ENCODE measurements around the gene ACY1. TPM values are rescaled to one million over a fixed set of nuclear protein-coding genes. Genes with fewer than 3 reads are reported as not detected.
"Not testable (repeated sequence)": the region's sequence is repeated elsewhere in the genome, so short reads cannot be mapped to it uniquely, and the experiment has no call there.

Gene ACY1
- total RNA-seq, 2 experiments from 2014 or later: 15.8 to 17.1 TPM

DNA sequence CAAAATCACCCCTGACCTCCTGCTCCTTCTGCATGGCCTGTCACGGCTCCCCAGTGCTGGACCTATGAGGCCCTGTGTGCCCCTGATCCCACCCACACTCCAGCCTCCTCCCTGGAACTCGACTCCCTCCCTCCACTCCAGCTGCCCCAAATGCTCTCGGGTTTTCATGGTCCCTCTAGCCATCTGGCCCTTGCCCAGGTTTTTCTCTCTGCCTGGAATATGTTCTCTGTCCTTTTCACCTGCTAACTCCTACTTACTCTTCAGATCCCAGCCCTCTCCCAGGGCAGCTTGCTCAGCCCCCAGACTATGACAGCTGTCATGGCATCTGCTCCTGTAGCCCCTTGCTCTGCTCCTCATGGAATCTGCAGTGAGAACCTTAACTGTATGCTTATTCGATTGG lies 42.7 kb downstream of the ACY1 start:
- no peak overlapping the region for H3K4me3 Mint-ChIP-seq
- no peak overlapping the region for H3K27ac Mint-ChIP-seq
- POLR2A ChIA-PET: no interaction called here
- H3K4me1 Mint-ChIP-seq: peaks cover 2% of the 10 kb centered on the region
- no peaks in the 10 kb centered on the region for H3K36me3 Mint-ChIP-seq
- no peaks in the 10 kb centered on the region for H3K27me3 Mint-ChIP-seq
- ATAC-seq (ENCODE audit: low read depth) (no peak), DNase-seq (no peak)
- H3K9me3 Mint-ChIP-seq: no peaks in the 10 kb centered on the region

DNA sequence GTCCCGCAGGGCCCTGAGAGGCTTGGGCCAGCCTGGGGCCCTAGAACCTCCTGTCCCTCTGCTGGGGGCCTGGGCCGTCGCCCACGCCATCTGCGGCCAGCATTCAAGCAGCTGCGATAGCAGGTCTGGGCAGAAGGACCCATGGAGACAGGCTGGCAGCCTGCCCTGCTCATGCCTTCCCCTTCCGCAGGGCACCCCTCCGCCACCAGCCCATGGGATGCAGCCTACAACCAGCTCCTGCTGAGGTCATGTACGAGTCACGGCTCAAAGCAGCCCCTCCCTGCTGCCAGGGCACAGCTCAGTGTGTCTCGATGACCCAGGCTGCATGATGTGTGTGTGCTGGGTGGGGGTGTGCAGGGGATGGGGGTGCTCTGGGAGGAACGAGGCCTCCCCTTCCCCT lies 45.2 kb downstream of the ACY1 start:
- Mint-ChIP-seq H3K9me3 (no peaks in the 10 kb centered on the region), H3K4me1 (peaks cover 2% of the 10 kb centered on the region), H3K4me3 (no peak overlapping the region), H3K36me3 (no peaks in the 10 kb centered on the region), H3K27ac (no peak overlapping the region), H3K27me3 (no peaks in the 10 kb centered on the region)
- ATAC-seq (ENCODE audit: low read depth): no peak
- POLR2A ChIA-PET: no interaction called here
- DNase-seq: no peak

DNA sequence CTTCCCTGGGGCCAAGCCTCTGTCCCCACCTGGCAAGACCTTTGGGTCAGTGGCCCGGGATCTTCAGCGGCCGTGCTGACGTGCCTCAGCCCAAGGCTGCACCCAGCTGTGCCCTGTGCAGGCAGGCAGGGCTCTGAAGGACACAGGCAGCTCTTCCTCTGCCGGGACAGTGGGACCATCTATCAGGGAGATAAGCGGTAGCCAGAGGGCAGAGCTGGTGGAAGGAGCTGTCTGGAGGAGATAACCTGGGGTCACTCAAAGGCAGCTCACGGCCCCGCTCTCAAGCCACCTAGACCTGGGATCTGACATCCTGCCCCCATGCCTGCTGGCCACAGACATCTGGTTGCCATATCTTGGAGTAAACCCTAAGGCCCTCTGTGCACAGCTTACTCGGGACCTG lies 45.7 kb downstream of the ACY1 start:
- no peak overlapping the region for H3K4me3 Mint-ChIP-seq
- no peak overlapping the region for H3K27ac Mint-ChIP-seq
- no peaks in the 10 kb centered on the region for H3K9me3 Mint-ChIP-seq
- no peak for DNase-seq
- ATAC-seq (ENCODE audit: low read depth): no peak
- H3K36me3 Mint-ChIP-seq: no peaks in the 10 kb centered on the region
- POLR2A ChIA-PET: no interaction called here
- no peaks in the 10 kb centered on the region for H3K27me3 Mint-ChIP-seq
- peaks cover 2% of the 10 kb centered on the region for H3K4me1 Mint-ChIP-seq

DNA sequence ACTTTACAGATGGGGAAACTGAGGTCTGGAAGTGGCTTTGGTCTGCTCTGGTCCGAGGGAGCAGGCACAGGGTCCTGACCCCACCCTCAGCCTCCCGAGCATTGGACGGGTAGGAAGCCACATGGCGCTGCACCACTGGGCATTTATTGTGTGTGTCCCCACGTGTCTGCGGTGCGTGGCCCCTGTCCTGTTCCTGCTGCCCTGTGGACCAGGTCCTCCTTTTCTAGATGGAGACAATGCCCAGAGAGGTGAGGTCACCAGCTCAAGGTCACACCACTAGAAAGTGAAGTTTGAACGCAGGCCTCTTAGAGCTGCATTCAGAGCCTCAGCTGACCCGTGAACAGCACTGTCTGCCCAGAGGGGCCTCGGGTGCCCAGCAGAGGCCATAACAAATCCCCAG lies 46.2 kb downstream of the ACY1 start:
- H3K36me3 Mint-ChIP-seq: no peaks in the 10 kb centered on the region
- H3K4me3 Mint-ChIP-seq: no peak overlapping the region
- H3K9me3 Mint-ChIP-seq: no peaks in the 10 kb centered on the region
- no peaks in the 10 kb centered on the region for H3K27me3 Mint-ChIP-seq
- POLR2A ChIA-PET: no interaction called here
- no peak for ATAC-seq (ENCODE audit: low read depth)
- DNase-seq: no peak
- no peak overlapping the region for H3K27ac Mint-ChIP-seq
- no peaks in the 10 kb centered on the region for H3K4me1 Mint-ChIP-seq

DNA sequence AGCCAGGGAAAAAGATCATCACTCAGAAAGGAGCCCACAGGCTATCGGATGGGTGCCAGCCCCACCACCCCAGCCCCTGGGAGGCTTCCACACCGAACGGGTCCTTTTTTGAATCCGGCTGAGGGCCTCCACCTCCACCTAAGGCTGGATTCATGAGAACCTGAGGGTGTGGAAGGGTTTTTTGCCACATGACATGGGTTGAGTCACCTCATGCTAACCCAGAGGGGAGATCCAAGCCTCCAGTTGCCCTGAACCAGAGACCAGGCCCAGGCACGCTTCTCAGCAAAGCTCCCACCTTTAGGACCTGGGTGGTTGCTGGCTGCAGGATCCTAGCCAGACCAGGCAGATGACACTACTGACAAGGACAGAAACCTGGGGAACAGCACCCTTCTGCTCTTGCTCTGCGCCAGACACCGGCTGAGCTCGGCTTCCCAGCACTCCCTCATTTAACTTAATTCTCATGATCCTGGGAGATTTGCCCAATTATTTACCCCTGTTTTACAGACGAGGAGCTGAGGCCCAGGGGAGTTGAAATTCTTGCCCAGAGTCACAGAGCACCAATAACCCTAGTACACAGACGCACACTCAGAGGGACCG lies 47.5 kb downstream of the ACY1 start:
- Mint-ChIP-seq H3K27me3 (no peaks in the 10 kb centered on the region), H3K4me3 (no peak overlapping the region), H3K36me3 (no peaks in the 10 kb centered on the region), H3K9me3 (no peaks in the 10 kb centered on the region), H3K4me1 (no peaks in the 10 kb centered on the region), H3K27ac (no peak overlapping the region)
- no peak for ATAC-seq (ENCODE audit: low read depth)
- no peak for DNase-seq
- POLR2A ChIA-PET: no interaction called here

DNA sequence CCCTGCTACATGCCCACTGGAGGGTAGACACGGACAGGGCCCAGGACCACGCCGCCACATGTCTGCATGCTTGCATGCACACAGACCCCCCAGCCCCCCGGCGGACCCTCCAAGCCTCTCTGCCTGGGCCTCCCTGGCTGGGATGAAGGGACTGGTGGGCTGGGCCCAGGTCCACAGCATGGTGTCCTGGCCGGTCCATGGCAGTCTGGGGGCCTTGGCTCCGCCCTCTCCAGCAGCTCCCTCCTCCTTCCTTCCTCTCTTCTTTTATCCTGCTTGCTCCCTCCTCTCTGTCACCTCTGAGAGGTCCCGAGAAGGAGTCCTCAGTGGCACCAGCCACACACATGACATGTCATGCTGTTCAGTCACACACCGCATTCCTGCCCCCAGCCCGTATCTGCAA lies 48.6 kb downstream of the ACY1 start:
- Mint-ChIP-seq H3K4me3 (no peak overlapping the region), H3K36me3 (no peaks in the 10 kb centered on the region), H3K27ac (no peak overlapping the region), H3K4me1 (no peaks in the 10 kb centered on the region), H3K9me3 (no peaks in the 10 kb centered on the region), H3K27me3 (no peaks in the 10 kb centered on the region)
- DNase-seq: no peak
- ATAC-seq (ENCODE audit: low read depth): no peak
- POLR2A ChIA-PET: no interaction called here

DNA sequence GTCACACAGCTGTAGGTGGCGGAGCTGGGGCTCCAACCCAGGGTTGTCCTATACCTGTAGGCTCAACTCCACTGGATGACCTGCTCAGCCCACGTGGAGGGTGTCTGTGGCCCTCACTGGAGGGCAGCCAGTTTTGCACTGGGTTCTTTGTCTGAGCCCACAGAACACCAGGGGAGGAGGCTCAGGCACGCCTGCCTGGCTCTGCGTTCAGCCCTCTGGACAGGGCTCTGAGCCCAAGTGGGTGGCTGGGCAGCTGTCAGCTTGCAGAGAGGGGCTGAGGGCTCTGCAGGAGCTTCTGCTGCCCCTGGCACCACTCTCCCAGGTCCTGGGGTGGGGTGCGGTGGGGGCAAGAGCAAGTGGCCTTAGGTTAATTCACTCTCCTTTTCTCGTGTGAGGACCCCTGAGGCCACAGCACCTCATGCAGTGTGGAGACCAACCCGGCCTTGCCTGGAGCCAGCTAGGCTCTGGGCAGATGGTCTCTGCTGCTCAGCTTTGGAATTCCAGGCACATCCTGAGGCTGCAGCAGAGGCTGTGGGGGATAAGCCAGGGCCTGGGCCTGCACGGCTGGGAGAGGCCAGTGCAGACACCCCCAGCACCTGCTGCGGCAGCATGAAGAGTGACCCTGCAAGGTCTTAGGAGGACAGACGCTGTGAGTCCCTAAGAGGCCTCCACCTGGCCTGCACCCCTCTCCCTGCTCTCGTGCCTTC lies 49.5 kb downstream of the ACY1 start:
- Mint-ChIP-seq H3K36me3 (no peaks in the 10 kb centered on the region), H3K27me3 (no peaks in the 10 kb centered on the region), H3K4me1 (no peaks in the 10 kb centered on the region), H3K4me3 (no peak overlapping the region), H3K9me3 (no peaks in the 10 kb centered on the region), H3K27ac (no peak overlapping the region)
- no peak for DNase-seq
- POLR2A ChIA-PET: no interaction called here
- ATAC-seq (ENCODE audit: low read depth): no peak

DNA sequence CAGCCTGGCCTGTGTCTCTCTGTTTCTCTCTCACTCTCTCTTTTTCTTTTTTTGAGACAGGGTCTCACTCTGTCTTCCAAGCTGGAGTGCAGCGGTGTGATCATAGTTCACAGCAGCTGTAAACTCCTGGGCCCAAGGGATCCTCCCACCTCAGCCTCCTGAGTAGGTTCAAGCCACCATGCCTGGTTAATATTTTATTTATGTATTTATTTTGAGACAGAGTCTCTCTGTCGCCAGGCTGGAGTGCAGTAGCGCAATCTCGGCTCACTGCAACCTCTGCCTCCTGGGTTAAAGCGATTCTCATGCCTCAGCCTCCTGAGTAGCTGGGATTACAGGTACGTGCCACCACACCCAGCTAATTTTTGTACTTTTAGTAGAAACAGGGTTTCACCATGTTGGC lies 50.4 kb downstream of the ACY1 start:
- H3K4me3 Mint-ChIP-seq; H3K4me1 Mint-ChIP-seq; POLR2A ChIA-PET; H3K27ac Mint-ChIP-seq; H3K27me3 Mint-ChIP-seq; H3K36me3 Mint-ChIP-seq; H3K9me3 Mint-ChIP-seq; DNase-seq; ATAC-seq (ENCODE audit: low read depth): not testable (repeated sequence)

DNA sequence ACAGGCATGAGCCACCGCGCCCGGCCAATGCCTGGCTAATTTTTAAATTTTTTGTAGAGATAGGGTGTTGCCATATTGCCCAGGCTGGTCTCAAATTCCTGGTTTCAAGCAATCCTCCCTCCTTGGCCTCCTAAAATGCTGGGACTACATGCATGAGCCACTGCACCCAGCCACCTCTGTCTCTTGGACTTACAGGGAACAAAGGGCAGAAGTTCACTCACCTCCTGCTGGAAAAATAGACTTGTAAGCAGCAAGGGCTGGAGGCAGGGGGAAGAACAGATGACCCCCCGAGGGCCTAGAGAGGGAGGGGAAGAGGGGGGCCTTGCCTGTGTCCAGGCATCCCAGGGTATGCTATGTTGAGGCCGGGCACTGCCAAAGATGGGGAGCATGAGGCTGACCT lies 50.9 kb downstream of the ACY1 start:
- H3K9me3 Mint-ChIP-seq: no peaks in the 10 kb centered on the region
- POLR2A ChIA-PET: no interaction called here
- H3K4me1 Mint-ChIP-seq: no peaks in the 10 kb centered on the region
- no peaks in the 10 kb centered on the region for H3K36me3 Mint-ChIP-seq
- no peak for DNase-seq
- H3K4me3 Mint-ChIP-seq: no peak overlapping the region
- no peaks in the 10 kb centered on the region for H3K27me3 Mint-ChIP-seq
- no peak for ATAC-seq (ENCODE audit: low read depth)
- no peak overlapping the region for H3K27ac Mint-ChIP-seq

DNA sequence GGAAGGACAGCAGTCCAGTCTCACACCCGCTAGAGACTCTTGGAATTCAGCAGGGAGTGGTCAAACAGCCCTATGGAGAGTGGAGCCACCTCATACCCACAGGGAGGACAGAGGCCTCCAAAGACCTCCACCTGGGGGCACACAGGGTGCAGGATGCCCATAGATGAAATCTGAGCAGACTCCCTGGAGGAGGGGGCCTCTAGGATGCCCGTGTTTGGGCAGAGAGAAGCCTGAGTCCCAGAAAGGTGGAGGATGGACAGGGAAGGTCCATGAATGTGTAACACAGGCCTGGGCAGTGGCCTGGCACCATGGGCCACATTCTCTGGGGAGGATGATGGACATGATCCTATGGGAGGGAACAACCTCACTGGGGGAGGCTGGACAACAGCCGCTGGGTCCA lies 51.3 kb downstream of the ACY1 start:
- no peaks in the 10 kb centered on the region for H3K27me3 Mint-ChIP-seq
- H3K4me1 Mint-ChIP-seq: no peaks in the 10 kb centered on the region
- no peaks in the 10 kb centered on the region for H3K9me3 Mint-ChIP-seq
- H3K27ac Mint-ChIP-seq: no peak overlapping the region
- no peak for DNase-seq
- POLR2A ChIA-PET: no interaction called here
- no peak overlapping the region for H3K4me3 Mint-ChIP-seq
- no peak for ATAC-seq (ENCODE audit: low read depth)
- H3K36me3 Mint-ChIP-seq: no peaks in the 10 kb centered on the region

DNA sequence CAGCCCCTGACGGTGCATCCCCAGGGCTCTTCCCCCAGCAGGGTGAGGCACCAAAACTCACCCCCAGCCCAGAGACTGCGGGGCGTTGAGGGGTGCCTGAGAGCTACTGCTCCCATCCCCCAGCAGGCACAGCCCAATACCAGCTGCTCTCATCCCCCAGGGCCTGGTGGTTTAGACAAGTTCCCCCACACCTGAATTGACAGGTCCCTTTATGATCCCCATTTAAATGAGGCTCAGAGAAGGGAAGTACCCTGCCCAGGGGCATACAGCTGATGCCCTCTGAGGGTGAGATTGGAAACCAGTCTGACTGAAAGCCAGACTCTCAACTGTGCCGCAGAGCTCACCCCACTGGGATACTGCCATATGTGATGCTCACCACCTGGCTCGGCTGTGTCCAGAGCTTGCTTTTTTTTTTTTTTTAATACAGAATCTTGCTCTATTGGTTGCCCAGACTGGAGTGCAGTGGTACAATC lies 52.9 kb downstream of the ACY1 start:
- no peaks in the 10 kb centered on the region for H3K27me3 Mint-ChIP-seq

DNA sequence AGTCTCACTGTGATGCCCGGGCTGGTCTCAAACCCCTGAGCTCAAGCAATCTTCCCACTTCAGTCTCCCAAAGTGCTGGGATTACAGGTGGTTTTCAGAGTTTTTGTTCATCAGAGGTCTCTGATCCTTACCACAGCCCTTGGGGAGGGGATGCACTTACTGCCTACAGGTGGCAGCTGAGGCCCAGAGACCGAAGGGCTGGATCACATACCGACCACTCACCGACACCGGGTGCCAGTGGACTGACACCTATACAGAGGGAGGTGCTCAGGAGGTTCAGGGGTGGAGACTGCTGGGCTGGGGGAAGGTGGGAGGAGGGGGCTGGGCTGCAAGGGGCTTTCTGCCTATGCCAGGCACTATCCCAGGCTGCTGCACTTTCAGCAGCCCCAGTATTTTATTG lies 53.5 kb downstream of the ACY1 start:
- no peaks in the 10 kb centered on the region for H3K27me3 Mint-ChIP-seq
- ATAC-seq (ENCODE audit: low read depth): no peak
- no peaks in the 10 kb centered on the region for H3K36me3 Mint-ChIP-seq
- no peak for DNase-seq
- H3K4me1 Mint-ChIP-seq: peaks cover 2% of the 10 kb centered on the region
- H3K9me3 Mint-ChIP-seq: no peaks in the 10 kb centered on the region
- no peak overlapping the region for H3K4me3 Mint-ChIP-seq
- POLR2A ChIA-PET: interaction anchor here (1.0 kb wide), 1 partner anchor 16 kb away, joined by 3 read pairs; no protein-coding TSS in a partner anchor
- no peak overlapping the region for H3K27ac Mint-ChIP-seq

More for the DNA sequence above, 52.9 kb downstream of the ACY1 start:
- Mint-ChIP-seq H3K4me1 (no peaks in the 10 kb centered on the region), H3K27ac (no peak overlapping the region), H3K9me3 (no peaks in the 10 kb centered on the region), H3K4me3 (no peak overlapping the region), H3K36me3 (no peaks in the 10 kb centered on the region)
- POLR2A ChIA-PET: interaction anchor here (0.6 kb wide), 1 partner anchor 16 kb away, joined by 3 read pairs; no protein-coding TSS in a partner anchor
- no peak for ATAC-seq (ENCODE audit: low read depth)
- DNase-seq: no peak

DNA sequence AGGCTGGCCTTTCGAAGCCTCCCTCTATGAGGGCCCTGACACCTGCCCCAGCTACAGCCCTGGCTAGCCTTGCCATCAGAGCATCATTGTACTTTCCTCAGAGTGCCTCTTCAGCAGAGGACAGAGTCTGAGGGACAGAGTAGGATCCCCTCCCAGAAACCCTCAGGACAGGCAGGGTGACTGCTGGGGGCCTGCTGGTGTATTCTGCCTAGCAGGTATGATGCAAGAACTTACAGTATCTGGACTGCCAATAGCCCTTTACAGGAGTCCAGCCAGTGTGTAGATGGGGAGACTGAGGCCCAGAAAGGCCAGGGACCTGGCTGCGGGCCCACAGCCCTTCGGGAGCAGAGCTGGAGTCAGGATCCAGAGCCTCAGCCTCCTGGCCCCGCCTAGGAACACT lies 54.0 kb downstream of the ACY1 start:
- H3K36me3 Mint-ChIP-seq: no peaks in the 10 kb centered on the region
- POLR2A ChIA-PET: interaction anchor here (1.0 kb wide), 1 partner anchor 16 kb away, joined by 3 read pairs; no protein-coding TSS in a partner anchor

DNA sequence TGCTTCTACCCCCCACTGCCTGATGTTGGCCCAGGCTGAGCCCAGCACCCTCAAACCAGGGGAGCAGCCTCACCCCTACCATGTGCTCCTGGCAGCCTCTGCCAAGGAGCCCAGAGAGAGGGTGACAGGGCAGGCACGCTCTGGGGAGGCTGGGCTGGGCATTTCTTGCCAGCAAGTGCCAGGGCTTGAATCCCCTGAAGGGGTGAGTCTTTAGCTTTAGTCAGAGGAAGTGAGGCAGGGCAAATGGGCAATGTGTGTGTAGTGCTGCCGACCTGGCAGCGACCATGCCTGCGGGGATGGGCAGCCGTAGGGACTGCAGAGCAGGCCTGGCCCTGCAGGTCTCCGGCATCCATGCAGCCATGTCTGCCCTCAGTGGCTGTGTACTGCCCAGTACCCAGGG lies 54.9 kb downstream of the ACY1 start:
- peaks cover 2% of the 10 kb centered on the region for H3K4me1 Mint-ChIP-seq
- no peaks in the 10 kb centered on the region for H3K36me3 Mint-ChIP-seq
- H3K27ac Mint-ChIP-seq: no peak overlapping the region
- DNase-seq: no peak
- H3K27me3 Mint-ChIP-seq: no peaks in the 10 kb centered on the region
- POLR2A ChIA-PET: no interaction called here
- H3K9me3 Mint-ChIP-seq: no peaks in the 10 kb centered on the region
- ATAC-seq (ENCODE audit: low read depth): no peak
- H3K4me3 Mint-ChIP-seq: no peak overlapping the region

More for the DNA sequence above, 54.0 kb downstream of the ACY1 start:
- DNase-seq (no peak), ATAC-seq (ENCODE audit: low read depth) (no peak)
- Mint-ChIP-seq H3K4me1 (peaks cover 2% of the 10 kb centered on the region), H3K27ac (no peak overlapping the region), H3K27me3 (no peaks in the 10 kb centered on the region), H3K9me3 (no peaks in the 10 kb centered on the region), H3K4me3 (no peak overlapping the region)
